GM19324 (cell line): ENCODE results near the gene MRPL55.
"Not testable (repeated sequence)": the region's sequence is repeated elsewhere in the genome, so short reads cannot be mapped to it uniquely, and the experiment has no call there.

Source experiments
- ATAC-seq: cut with Tn5 transposase; IDR thresholded peaks from one replicate; pipeline ENCODE4 v1.9.1; 2021; ENCODE audit warnings: mild to moderate bottlenecking, moderate library complexity; ENCODE audit not compliant: unreplicated experiment, low FRiP score

MRPL55 gene

DNA sequence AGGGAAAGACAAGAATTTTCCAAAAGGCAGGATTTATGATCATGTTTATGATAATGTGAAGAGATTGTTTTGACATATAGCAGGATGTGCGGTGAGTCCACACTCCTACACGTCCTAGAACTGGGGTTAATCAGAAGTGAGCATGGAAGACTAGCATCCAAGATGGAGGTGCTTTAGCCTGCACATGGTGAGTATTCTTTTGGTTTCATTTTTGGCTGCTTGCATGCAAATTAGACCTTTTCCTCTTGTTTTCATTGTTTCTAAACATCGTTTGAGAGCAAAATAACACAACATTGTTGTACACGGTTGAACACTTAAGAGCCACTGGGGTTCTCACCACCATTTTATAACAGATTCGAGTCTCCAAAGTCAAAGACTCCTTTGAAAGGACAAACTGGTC is 16.1 kb upstream of the MRPL55 start:
- no peak for ATAC-seq

DNA sequence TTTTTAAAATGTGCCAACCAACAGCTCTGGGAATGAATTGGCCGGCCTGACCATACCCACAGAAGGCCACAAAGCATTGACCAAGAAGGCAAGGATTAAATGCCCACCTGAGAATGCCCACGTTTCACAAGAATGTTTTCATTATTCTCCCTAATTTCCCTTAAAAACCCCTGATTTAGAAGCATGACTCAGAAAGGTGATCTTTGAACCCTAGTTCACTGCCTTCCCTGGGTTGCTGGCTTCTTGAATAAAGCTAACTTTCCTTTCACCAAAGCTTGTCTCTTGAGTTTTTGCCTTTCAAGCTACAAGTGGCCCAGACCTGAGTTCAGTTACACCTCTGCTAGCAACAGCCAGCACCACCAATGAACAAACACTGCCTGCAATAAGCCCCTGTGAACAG is 14.4 kb upstream of the MRPL55 start:
- ATAC-seq, result no peak

DNA sequence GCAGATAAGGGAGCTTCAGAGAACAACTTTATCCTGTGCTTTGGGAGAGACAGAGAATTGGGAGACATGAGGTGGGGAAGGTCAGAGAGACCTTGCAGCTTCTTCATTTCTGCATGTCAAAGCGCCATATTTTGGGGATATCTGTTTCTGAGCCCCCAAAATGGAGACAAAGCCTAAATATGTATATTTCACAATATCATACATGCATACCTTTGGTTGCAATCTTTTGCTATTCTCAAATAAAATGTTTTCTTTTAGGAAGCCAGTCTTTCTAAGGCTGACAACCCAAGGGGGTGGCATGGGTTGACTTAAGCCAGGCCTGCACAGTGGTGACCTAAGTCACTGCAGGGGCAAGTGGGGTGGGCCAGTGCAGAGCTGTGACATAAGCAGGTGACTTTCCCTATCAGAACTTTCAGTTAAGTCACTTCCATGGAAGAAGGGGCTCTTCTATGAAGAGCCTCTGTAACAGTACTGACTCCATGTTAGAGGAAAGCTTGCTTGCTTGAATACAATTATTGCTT is 13.9 kb upstream of the MRPL55 start:
- ATAC-seq, result no peak

DNA sequence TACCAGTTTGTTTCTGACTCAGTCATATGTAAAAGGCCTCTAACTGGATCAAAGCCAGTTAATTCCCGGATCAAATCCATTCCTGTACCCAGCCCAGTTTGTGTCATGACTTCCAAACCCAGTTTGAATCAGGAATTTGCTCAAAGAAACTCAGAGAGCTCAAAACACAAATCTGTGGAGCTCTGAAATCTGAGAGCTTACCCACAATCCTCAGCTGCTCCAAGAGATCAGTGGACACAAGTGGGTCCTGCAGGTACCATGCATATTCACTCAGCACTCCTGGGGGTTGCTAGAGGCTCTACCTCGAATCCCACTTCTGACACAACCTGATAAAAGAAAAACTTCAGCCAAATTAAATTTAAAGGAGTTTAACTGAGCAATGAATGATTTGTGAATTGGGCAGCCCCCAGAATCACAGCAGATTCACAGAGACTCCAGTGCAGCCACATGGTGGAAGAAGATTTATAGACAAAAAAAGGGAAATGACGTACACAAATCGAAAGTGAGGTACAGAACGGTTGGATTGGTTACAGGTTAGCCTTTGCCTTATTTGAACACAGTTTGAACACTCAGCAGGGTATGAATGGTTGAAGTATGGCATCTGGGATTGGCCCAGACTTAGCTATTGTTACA is 11.9 kb upstream of the MRPL55 start:
- ATAC-seq, result no peak

DNA sequence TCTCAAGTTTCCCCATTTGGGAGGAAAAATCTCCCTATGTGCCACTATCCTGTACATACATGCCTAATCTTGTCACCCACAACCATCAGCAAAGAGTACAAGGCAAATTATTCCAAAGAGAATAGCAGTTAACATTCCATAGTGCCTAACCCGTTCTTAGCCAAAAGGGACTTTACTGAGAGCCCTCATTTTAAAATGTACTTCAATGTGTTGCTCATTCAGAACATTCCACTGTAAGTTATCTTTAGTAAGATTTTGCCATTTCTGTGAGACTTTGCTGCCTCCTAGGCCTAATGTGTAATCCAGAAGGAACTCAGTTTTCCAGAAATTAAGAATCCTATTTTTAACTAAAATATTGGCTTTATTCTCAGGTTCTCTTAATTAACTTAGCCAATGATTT is 11.3 kb upstream of the MRPL55 start:
- ATAC-seq, result no peak

DNA sequence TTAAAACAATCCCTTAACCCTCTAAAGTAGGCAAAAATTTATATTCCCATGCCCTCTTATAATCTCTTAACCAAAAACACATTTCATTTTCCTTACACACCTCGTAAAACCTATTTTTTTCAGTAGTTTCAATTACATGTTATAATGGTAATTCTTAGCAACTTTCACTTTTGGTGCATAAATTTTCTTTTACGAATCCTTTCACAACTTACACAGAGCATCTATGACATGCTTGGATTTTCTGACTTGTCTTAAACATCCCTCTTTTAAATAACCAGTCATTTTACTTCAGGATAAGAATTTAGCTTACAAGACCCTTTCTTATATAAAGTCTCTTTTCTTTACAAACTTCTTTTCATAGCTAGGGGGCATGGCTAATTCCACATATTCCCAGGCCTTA is 8.9 kb upstream of the MRPL55 start:
- no peak for ATAC-seq

DNA sequence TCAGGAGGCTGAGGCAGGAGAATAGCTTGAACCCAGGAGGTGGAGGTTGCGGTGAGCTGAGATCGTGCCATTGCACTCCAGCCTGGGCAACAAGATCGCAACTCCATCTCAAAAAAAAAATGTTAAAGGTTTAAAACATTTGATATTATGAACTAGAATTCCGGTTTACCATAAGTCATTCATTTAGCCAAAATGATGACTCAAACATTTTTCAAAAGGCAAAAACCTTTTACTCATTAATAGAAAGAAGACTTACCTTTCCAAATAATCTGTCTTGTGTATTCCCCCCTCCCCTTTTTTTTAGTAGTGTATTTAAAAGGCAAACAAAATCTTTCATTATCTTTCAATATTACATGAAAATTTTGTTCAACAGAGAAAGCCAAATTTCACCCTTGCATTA is 8.2 kb upstream of the MRPL55 start:
- ATAC-seq, result no peak

DNA sequence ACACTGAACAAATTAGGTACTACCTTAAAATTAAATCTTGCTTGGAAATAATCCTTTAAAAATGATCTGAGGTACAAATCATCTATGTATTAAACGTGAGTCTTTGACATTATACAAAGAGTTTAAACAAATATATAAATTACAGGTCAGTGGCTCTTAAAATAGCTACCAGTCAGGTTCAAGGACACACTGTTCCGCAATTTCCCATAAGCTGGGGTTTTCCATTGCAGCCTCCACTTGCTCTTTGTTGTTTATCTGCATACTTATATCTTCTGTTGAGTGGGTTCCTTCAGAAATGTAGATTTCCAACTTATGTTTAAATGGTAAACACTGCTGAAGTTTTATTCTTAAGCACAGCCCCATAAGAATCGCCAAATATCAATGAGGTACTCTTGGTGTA is 5.7 kb upstream of the MRPL55 start:
- no peak for ATAC-seq

DNA sequence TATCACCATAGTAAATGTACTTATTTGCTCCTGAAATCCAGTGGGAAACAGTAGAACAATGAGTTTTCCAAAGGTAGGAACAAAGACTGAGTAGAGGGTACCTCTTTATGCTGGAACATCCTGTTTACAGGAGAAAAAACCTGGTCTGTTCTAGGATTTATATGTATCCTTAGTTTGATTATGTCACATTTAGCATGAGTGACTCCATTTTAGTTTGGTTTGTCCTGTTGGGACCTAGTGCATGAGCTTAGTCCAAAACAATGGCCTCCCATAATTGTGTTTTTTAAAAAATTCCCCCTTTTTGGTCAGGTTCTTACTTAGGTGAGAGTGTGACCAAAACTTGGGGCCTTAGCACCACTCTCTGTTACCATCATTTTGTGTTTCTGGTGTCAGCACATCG is 3.5 kb upstream of the MRPL55 start:
- no peak for ATAC-seq

DNA sequence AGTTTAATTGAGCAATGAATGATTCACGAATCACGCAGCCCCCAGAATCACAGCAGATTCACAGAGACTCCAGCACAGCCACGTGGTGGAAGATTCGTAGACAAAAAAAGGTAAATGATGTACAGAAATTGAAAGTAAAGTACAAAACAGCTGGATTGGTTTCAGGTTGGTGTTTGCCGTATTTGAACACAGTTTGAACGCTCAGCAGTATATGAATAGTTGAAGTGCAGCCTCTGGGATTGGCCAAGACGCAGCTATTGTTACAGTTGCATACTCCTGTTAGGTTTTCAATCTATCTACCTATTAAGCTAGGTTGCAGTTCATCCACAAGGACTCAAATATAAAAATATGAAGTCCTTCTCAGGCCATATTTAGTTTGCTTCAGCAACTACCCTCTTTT is 3.1 kb upstream of the MRPL55 start:
- no peak for ATAC-seq

DNA sequence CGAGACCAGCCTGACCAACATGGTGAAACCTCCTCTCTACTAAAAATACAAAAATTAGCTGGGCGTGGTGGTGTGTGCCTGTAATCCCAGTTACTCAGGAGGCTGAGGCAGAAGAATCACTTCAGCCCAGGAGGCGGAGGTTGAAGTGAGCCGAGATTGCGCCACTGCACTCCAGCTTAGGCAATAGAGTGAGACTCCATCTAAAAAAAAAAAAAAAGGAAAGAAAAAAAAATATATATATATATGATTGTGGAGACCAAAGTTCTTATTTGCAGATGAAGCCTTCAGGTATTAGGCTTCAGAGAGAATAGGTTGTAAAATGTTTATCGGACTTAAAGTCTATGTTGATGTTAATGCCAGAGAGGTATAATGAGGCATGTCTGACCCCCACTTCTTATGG is 2.2 kb upstream of the MRPL55 start:
- not testable (repeated sequence) for ATAC-seq

DNA sequence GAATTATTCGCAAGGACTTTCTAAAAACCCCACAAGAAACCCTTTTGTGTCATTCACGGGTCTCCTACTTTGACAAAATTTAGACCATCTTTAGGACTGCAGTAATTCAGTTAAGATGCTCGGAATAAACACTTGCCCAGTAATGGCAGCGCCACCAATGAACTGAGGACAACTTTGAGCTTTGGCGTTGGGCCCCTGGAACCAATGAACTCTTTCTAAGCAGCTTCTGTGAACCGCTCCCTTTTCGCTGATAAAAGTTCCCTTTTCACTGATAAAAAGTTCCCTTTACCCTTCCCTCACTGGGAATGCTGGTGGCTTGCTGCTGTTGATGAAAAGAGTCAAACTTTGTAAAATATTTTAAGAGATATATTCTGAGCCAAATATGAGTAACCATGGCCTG is 1.5 kb upstream of the MRPL55 start:
- ATAC-seq, result no peak

DNA sequence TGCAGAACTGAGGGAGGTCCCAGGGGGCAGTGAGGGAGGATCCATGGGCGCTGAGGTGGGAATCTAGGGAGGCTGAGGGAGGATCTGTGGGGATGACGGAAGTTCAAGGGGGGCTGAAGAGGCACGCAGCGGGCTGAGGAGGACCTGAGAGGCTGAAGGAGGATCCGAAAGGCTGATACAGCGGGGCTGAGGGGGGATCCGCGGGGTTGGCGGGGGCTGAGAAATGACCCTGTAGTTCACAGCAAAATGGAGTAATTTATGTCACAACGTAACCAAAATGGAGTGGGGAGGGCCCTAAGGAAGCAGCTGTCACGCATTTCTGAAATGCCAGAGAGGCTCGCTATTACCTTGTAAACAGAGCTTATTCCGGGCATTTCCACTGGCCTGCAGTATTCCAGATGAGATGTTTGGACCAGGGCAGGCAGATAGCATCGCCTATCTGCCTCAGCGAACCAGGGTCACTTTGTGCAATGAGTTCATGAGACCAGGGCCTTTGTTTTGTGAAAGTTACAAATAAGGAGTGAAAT is 926 bp upstream of the MRPL55 start:
- no peak for ATAC-seq

DNA sequence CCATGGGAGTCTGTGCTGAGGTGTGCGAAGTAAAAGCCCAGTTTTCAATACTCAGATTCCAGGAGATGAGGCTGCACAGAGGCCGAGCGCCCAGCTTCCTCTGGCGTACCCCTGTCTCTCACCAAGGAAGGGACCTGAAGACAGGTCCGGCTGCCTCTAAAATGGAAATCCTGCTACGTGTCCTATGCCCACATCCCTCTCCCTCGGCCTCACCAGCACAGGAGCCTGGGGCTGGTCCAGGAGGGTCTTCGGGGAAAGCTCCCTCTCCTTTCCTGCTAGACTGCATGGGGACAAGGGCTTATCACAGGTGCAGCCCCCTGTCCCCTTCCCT is 392 bp downstream of the MRPL55 start:
- ATAC-seq, result no peak

DNA sequence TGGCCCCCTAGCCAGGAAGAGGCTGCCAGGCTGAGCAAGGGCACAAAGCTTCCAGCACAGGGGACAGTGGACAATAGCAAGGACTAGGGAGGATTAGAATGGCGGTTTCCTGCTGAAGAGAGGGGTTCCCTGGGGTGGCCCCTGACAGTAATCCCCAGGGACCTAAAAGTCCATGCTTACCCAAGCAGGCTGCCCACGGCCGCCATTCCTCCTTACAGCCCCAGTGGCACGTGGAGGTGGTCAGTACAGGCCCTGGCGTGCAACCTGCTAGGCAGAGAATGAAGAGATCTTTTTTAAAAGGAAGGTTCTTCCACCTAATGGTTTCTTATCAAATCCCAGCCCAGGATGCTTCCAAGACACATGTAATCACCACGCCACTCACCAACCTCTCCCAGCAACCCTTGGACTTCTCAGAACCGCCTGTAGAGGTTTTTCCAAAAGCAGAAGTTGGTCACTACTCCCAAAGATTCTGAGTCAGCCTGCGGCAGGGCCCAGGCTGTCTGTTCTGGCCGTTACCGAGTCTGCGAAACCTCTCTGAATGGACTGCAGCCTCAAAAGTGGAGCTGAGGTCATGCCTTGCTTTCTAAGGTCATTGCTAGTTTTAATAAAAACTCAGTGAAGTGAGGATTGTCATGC is 926 bp downstream of the MRPL55 start:
- no peak for ATAC-seq

DNA sequence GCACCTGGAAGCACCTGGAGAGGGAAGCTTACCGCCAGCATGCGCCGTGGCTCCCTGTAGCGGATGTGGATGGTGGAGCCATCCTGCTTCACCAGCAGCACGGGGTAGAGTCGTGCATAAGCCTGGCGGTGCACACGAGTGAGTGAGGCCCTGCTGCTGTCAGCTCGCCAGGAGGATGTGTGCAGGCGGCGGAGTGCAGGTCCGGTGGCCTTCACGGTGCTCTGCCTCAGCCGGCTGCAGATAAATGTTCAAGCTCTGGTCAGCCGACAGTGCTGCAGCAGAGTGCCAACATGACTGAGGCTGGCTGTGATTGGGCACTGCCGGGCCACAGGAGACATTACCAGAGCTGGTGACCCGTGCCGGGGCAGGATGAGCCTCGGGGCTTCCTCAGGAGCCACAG is 1.5 kb downstream of the MRPL55 start:
- no peak for ATAC-seq

DNA sequence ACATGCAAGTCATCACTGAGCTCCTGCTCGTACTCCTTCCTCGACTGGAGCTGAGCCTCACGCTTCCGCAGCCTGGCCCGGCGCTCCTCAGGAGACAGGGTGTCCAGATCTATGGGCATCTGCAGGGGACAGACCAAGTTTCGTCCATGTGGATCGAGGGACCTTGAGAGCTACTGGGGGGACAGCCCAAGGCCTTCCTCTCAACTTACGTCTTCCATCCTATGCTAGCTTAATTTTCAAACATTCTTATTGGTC is 2.4 kb downstream of the MRPL55 start:
- no peak for ATAC-seq

DNA sequence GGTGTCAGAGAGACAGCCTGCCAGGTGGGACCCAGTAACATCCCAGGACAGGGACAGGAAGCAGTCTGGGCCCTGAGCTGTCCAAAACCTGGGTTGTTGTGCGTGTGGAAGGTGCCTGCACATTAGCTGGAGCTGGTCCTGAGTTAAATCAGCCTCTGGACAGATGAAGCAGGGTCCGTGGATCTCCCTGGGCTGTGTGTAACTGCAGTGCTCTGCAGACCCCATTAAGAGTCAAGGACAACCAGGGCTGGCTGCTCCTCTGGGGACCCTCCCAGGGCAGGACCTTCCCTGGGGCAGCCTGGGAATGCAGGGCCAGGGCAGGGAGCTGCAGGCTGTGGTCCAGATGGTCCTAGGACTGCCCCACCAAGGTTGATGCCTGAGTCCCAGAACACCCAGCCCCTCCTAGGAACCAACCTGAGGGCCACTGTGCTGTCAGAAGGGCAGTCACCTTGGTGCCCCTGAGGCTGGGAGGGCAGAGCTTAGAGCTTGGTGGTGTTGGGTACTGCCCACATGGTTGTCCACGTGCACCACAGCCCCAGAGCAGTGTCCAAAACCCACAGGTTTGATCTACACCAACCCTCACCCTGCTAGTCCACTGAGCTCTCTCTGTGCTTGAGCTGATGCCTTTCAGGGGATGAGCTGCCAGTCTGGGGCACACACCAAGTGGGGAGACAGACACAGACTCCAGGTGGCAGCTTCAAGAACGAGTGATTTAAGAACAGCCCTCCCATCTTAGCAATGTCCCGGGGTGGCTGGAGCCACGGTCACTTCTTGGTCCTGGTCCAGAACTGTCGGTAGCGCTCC is 2.9 kb downstream of the MRPL55 start:
- ATAC-seq, result no peak

DNA sequence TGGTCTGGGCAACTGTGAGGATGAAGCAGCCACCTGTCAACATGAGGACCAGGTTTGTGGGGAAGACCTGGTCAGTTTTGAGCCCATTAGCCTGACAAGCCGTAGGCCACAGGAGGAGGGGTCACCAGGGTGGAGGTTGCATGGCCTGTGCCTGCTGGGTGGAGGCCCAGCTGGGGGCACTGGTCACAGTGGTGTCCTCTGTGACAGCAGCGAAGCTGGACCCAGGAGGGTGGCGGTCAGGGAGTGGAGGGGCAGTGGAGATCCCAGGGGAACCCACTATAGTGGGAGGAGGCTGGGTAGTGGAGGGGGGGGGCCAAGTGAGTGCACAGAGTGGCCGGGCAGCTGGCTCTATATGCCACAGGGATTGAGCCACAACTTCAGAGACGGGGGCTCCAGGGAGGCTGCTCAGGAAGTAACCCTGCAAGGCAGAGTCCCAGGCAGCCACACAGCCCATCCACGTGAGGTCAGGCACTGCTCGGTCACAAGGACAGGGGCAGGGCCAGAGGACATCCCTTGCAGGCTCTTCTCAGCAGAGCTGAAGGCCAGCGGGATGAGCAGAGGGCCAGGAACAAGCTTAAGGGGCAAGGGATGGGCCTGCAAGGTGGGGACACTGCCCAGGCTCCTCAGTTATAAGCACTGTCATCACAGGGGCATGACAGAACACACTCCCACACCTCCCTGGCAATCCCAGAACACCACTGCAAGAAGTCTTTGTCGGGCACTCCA is 3.7 kb downstream of the MRPL55 start:
- no peak for ATAC-seq

DNA sequence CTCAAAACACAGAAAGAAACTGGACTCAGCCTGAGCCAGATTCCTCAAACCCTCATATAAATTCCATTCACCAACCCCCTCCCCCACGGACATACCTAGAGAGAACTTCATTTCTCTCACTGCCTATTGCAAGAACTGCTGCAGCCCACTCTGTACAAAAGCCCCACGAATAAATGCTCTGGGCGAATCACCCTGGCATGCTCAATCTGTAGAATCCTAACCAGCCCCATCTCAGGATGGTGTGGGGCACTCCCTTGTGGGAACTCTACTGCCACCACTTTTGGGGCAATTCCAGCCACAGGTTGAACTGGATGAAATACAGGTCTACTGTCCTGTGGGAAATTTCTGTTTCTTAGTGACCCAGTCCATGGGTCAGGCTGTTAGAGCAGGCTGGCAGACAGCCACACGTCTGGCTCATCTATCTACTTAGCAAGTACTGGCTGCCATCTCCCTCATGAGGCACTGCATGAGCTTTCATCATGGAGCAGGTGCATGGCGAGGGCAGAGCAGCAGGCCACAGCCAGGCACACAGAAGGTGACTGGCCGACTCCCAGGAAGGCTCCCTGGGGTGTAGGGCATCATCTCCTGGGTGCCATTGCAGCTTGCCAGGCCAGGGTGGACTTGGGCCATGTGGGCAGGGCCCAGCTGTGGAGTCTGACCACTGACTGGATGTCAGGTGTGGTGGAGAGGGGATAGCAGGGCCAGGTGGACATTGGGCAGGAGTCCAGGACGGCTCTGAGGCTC is 4.4 kb downstream of the MRPL55 start:
- no peak for ATAC-seq
